DMS53 treated with DMSO at 0.1 percent for 48 hours (cell line): ENCODE results near the gene TGFB1I1.

Experiments used
- DNase-seq: peaks from one replicate; lab custom pipeline; 2025; ENCODE audit not compliant: unreplicated experiment; lab: John Stamatoyannopoulos, UW

TGFB1I1 gene

GRCh38 chr16:31451681-31452351 is 20.1 kb upstream of the TGFB1I1 start:
- DNase-seq: peak; percentile 24

- no peak for DNase-seq
Measured at GRCh38 chr16:31452631-31453106, 19.3 kb upstream of the TGFB1I1 start.

GRCh38 chr16:31453255-31454204 is 18.4 kb upstream of the TGFB1I1 start:
- no peak for DNase-seq

- no peak for DNase-seq
Measured at GRCh38 chr16:31455601-31456314, 16.2 kb upstream of the TGFB1I1 start.

- no peak for DNase-seq
Measured at GRCh38 chr16:31456988-31457360, 15.0 kb upstream of the TGFB1I1 start.

DNA sequence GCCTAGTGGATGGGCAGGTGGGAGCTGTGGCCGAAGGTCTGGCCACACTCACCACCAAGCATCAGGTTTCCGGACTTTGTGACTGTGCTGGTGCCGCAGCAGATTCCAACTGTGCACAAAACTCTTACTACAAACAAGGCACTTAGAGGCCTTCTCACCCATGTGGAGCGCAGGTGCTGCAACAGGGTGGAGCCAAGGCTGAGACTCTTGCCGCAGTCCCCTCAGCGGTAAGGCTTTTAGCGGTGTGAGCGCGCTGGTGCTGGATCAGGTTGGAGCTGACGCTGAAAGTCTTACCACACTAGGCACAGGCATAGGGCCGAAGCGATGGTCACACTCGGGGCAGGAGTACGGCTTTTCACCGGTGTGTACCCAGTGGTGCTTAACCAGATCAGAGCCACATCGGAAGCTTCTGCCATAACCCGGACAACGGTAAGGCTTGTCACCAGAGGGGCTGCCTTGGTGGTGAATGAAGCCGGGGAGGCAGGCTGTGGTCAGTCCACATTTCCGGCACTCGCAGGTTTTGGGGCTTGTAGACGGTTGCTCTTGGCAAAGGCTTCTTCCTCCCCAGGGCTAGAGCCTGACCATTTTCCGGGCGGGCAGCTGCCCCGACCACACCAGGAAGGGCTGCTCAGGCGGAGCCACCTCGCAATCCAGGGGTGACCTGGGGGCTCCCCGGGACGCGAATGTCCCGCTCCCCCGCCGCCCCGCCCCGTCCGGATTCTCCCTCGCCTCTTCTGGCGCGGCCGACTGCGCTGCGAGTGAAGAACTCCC is 13.7 kb upstream of the TGFB1I1 start:
- peak; percentile 25 for DNase-seq

- peak; percentile 88 for DNase-seq
Measured at GRCh38 chr16:31458844-31459686, 12.9 kb upstream of the TGFB1I1 start, which contains the start of gene ARMC5. TSS of gene ARMC5 (plus strand) at chr16:31459501. CDS start at chr16:31459525, 24 bp downstream.

DNA sequence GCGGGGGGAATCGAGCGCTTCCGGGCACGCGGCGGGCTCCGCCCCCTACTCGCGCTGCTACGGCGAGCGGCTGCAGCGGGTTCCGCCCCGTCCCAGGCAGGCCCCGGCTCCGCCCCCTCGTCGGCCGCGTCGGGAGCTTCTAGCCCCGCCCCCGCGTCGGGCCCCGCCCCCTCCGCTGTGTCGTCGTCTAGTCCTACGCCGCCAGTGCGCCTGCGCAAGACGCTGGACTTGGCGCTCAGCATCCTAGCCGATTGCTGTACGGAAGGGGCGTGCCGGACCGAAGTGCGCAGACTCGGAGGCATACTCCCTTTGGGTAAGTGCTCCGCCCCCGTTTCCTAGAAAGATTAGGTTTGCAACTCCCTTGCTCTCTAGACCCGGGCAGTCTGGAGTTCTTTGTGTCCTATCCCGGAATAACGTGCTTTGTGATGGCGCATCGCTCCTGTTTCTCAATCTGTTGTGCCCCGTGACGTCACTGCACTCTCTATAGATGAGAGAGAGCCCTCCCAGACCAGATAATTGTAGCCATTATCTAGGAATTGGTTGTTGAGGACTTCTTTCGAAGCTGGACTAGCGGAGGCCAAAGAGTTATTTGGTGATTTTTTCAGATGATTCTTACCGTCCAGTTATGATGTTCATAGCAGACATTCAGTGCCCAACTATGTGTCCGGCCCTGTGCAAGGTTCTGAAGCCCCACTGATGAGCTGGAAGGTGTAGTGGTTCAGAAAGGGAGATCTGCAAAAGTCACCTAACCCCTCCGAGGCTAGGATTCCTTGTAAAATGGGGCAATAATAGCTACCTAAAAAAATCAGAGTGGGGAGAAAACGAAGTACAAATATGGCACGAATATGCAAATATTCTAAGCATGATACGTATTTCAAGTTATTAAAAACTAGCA is 12.0 kb upstream of the TGFB1I1 start:
- DNase-seq: peak; percentile 95

- DNase-seq: no peak
Measured at GRCh38 chr16:31460582-31461002, 11.4 kb upstream of the TGFB1I1 start.

- no peak for DNase-seq
Measured at GRCh38 chr16:31461201-31461920, 10.6 kb upstream of the TGFB1I1 start.

DNA sequence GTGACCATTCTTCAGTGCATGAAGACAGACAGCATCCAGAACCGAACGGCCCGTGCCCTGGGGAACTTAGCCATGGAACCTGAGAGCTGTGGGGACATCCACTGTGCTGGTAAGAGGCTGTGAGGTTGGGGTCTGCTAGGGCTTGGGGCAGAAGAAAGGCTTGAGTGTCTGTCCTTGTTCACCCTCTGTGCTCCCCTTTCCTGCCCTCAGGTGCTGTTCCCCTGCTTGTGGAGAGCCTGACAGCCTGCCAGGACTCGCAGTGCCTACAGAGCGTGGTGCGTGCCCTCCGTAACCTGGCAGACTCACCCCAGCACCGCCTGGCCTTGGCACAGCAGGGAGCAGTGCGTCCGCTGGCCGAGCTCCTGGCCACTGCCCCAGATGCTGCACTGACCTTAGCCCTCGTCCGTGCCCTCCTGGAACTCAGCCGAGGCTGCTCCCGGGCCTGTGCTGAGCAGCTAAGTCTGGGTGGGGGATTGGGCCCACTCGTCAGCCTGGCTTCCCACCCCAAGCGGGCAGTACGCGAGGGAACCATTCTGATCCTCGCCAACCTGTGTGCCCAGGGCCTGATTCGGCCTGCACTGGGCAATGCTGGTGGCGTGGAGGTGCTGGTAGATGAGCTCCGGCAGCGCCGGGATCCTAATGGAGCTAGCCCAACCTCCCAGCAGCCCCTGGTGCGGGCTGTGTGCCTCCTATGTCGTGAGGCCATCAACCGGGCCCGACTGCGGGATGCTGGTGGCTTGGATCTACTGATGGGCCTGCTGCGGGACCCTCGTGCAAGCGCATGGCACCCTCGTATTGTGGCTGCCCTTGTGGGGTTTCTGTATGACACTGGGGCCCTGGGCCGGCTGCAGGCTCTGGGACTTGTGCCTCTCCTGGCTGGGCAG is 9.8 kb upstream of the TGFB1I1 start:
- no peak for DNase-seq

DNA sequence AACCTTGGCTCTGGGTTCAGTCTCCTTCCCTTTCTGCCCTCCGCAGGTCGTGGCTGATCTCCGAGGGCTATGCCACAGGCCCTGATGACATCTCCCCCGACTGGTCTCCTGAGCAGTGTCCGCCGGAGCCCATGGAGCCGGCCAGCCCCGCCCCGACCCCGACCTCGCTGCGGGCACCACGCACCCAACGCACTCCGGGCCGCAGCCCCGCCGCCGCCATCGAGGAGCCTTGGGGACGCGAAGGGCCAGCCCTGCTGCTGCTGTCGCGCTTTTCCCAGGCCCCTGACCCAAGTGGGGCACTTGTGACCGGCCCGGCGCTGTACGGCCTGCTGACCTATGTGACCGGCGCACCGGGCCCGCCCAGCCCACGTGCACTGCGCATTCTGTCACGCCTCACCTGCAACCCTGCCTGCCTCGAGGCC is 7.6 kb upstream of the TGFB1I1 start:
- no peak for DNase-seq

GRCh38 chr16:31464781-31465260 is 7.1 kb upstream of the TGFB1I1 start:
- no peak for DNase-seq

DNA sequence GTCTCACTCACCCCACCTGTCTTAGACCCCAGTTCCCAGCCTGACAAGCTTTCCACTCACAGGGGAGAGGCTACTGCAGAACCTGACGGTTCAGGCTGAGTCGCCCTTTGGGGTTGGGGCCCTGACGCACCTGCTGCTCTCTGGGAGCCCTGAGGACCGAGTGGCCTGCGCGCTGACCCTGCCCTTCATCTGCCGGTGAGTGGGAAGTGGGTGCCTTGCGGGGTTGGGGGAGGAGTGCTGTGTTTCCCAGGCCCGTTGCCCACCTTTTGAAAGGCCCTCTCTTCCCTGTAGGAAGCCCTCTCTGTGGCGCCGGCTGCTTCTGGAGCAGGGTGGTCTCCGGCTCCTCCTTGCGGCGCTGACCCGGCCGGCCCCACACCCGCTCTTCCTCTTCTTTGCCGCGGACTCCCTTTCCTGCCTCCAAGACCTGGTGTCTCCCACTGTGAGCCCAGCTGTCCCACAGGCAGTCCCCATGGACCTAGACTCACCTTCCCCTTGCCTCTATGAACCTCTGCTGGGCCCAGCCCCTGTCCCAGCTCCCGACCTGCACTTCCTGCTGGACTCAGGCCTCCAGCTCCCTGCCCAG is 6.1 kb upstream of the TGFB1I1 start:
- no peak for DNase-seq

DNA sequence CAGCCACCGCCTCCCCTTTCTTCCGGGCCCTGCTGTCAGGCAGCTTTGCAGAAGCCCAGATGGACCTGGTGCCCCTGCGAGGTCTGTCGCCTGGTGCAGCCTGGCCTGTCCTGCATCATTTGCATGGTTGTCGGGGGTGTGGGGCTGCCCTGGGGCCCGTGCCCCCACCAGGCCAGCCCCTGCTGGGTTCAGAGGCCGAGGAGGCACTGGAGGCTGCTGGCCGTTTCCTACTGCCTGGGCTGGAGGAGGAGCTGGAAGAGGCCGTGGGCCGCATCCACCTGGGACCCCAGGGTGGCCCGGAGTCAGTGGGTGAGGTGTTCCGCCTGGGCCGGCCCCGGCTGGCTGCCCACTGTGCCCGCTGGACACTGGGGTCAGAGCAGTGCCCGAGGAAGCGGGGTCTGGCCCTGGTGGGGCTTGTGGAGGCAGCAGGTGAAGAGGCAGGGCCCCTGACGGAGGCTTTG is 5.5 kb upstream of the TGFB1I1 start:
- DNase-seq: no peak

DNA sequence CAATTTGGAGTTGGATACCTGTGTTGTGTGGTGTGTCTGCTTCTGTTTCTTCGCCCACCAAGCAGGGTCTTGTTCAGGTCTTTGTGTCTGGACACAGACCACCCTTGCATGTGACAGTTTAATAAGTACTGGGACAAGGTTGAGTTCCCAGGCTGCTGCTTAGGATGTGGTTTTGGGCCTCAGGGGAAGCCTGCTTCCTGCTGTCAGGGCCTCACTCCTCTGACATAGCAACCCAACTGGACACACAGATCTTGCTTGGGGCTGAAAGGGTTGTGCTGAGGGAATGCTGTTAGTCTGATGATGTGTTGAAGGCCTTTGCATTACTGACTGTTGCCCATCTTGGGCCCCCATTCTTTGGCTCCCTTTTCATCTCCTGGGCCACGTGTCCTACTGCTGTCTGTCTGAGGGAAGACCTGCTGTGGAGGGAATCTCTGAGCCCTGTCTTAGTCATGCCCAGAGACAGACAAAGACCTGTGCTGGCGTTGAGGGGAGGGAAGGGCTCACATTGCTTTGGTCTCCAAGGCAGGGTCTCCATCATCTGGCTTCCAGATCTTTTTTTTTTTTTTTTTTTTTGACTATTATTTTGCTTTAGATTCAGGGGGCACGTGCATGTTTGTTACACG is 4.7 kb upstream of the TGFB1I1 start:
- DNase-seq: no peak
